OCI-LY3 (cell line): ENCODE results near the gene CMSS1.

ENCODE experiments used
- H2AFZ ChIP-seq: fragments of 200-600, 300-600 bp; shearing (Covaris generic); 2 replicates; pipeline ENCODE4 v1.6.0; 2014; ENCODE audit warnings: antibody characterized with exemption, low read depth, low read length
- H3K27ac ChIP-seq: fragments of 200-600, 300-600 bp; sonication (generic); 2 replicates; pipeline ENCODE4 v1.5.1; 2014; ENCODE audit warnings: mild to moderate bottlenecking, low read length, moderate library complexity, mixed read lengths
- H3K27me3 ChIP-seq: fragments of 200-600, 300-600 bp; sonication (generic); 2 replicates; pipeline ENCODE4 v1.6.1; 2014; ENCODE audit warnings: low read depth, low read length, mixed read lengths
- H3K36me3 ChIP-seq: fragments of 200-600, 300-600 bp; sonication (generic); replicated peaks from 2 replicates; pipeline ENCODE3; 2014; ENCODE audit warnings: low read depth, low read length, mixed read lengths
- H3K4me1 ChIP-seq: fragments of 300-600, 200-600 bp; sonication (generic); 2 replicates; pipeline ENCODE4 v1.6.1; 2014; ENCODE audit warnings: low read length, mixed read lengths
- H3K4me2 ChIP-seq: fragments of 200-600, 300-600 bp; sonication (generic); 2 replicates; pipeline ENCODE4 v1.6.1; 2014; ENCODE audit warnings: low read length, mixed read lengths
- H3K4me3 ChIP-seq: fragments of 300-600, 200-600 bp; sonication (generic); 2 replicates; pipeline ENCODE4 v1.5.1; 2014; ENCODE audit warnings: antibody characterized with exemption, mild to moderate bottlenecking, low read length, moderate library complexity
- H3K79me2 ChIP-seq: fragments of 300-600, 200-600 bp; shearing (Covaris generic); 2 replicates; pipeline ENCODE4 v1.6.1; 2014; ENCODE audit warnings: mild to moderate bottlenecking, low read length, mixed read lengths
- H3K9ac ChIP-seq: fragments of 300-600, 200-600 bp; shearing (Covaris generic); 2 replicates; pipeline ENCODE4 v1.6.0; 2014; ENCODE audit warnings: mild to moderate bottlenecking, low read length, moderate library complexity
- H3K9me3 ChIP-seq: fragments of 200-600, 300-600 bp; shearing (Covaris generic); 2 replicates; pipeline ENCODE4 v1.6.1; 2014; ENCODE audit warnings: low read length, mixed read lengths; ENCODE audit not compliant: insufficient read depth
- H4K20me1 ChIP-seq: fragments of 200-600, 300-600 bp; sonication (generic); 2 replicates; pipeline ENCODE4 v1.6.1; 2016; ENCODE audit warnings: low read length, mixed read lengths; ENCODE audit not compliant: insufficient read depth
- EZH2phosphoT487 ChIP-seq: fragments of 200-600 bp; shearing (Covaris generic); IDR thresholded peaks from 2 replicates; pipeline ENCODE4 v1.6.1; 2018; ENCODE audit warnings: antibody characterized with exemption, mixed run types, low read depth
- TF ChIP-seq, protein P1 (sequence below): fragments of 200-600, 300-600 bp; sonication (generic); IDR thresholded peaks from 2 replicates; pipeline ENCODE4 v1.5.1; 2014; ENCODE audit warnings: antibody characterized with exemption, low read length, low read depth

CMSS1 gene

DNA sequence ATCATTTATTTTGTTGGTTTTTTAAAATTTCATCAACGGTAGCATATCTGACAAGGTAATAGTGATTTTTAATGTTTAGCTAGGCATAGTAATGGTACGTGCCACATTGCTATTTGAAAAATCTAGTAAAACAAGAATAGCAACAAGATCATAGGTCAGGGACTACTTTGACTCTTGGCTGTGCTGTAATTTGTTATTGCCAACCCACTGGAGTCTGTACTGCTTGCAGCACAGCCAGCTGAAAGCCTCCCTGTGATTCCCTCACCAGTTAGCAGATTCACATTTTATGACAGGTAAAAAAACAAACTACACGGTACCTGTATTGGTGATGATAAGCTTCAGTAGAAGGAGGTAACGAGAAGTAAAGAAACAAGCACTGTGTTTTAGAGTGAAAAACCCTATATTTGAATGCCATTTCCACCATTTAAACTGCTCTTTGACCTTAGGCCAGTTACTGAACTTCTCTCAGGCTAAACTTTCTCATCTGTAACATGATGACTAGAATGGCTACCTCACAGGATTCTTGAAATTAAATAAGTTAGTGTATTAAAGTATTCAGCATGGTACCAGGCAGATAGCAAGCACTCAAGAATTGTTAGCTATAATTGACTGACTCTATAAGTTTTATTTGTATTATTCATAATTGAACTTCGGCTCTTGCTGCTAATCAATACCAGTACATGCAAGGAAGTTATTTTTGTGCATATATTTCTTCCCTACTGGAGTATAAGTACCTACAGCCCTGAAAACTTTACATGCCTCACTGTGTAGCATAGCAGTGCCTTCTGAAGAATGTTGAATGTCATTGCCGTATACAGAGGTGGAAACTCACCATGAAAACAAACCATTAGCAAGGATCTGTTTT is 280.5 kb downstream of the CMSS1 start:
- Histone ChIP-seq H3K4me1 (no peaks in the 10 kb centered on the region), H4K20me1 (no peaks in the 10 kb centered on the region), H3K4me2 (no peak overlapping the region), H3K27me3 (no peaks in the 10 kb centered on the region), H3K27ac (no peak overlapping the region), H3K9ac (no peak overlapping the region), H3K36me3 (no peaks in the 10 kb centered on the region), H3K4me3 (no peak overlapping the region), H2AFZ (no peak overlapping the region), H3K9me3 (no peaks in the 10 kb centered on the region), H3K79me2 (no peaks in the 10 kb centered on the region)
- TF ChIP-seq, protein P1, sequence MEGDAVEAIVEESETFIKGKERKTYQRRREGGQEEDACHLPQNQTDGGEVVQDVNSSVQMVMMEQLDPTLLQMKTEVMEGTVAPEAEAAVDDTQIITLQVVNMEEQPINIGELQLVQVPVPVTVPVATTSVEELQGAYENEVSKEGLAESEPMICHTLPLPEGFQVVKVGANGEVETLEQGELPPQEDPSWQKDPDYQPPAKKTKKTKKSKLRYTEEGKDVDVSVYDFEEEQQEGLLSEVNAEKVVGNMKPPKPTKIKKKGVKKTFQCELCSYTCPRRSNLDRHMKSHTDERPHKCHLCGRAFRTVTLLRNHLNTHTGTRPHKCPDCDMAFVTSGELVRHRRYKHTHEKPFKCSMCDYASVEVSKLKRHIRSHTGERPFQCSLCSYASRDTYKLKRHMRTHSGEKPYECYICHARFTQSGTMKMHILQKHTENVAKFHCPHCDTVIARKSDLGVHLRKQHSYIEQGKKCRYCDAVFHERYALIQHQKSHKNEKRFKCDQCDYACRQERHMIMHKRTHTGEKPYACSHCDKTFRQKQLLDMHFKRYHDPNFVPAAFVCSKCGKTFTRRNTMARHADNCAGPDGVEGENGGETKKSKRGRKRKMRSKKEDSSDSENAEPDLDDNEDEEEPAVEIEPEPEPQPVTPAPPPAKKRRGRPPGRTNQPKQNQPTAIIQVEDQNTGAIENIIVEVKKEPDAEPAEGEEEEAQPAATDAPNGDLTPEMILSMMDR = no peak
- TF ChIP-seq EZH2phosphoT487 = no peak

DNA sequence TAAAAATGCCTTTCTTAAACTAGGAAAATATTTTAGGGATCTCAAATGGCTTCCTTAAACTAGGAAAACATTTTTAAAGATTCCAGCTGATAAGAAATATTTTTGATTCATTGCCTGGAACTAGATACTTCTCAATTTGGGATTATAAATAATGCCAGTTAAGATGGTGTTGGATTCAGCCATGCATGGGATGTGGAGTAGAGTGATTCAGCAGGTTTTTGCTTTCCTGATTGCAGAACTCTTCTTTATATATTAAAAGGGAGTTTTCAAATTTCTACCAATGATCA is 281.1 kb downstream of the CMSS1 start:
- no peaks in the 10 kb centered on the region for H3K79me2 ChIP-seq
- H2AFZ ChIP-seq = no peak overlapping the region
- no peaks in the 10 kb centered on the region for H3K4me1 ChIP-seq
- no peak overlapping the region for H3K4me3 ChIP-seq
- H3K4me2 ChIP-seq = no peak overlapping the region
- TF ChIP-seq EZH2phosphoT487 = no peak
- TF ChIP-seq, protein P1 = no peak
- peaks cover 3% of the 10 kb centered on the region for H3K36me3 ChIP-seq
- H3K9ac ChIP-seq = no peak overlapping the region
- no peak overlapping the region for H3K27ac ChIP-seq
- no peaks in the 10 kb centered on the region for H3K27me3 ChIP-seq
- H4K20me1 ChIP-seq = no peaks in the 10 kb centered on the region
- H3K9me3 ChIP-seq = no peaks in the 10 kb centered on the region

DNA sequence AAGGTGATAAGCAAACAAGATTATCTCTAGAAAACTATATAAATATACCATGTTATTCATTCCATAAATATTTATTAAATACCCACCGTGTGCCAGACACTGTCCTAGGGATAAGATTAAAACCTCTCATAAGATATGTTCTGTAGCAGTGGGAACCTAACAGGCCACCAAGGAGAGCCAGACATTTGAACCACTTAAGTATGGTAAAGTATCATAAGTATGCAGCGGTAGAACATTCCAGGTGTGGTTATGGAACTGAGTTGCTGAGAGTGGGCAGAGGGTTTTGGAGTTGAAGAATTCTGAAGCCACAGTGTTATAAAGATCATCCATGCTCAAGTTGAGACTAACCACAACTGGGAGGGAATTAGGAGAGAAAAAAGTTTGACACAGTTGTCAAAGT is 282.0 kb downstream of the CMSS1 start:
- TF ChIP-seq EZH2phosphoT487 = no peak
- TF ChIP-seq, protein P1 = no peak
- Histone ChIP-seq H3K36me3 (peaks cover 3% of the 10 kb centered on the region), H3K4me2 (no peak overlapping the region), H3K9me3 (no peaks in the 10 kb centered on the region), H3K4me3 (no peak overlapping the region), H3K9ac (no peak overlapping the region), H3K27ac (no peak overlapping the region), H3K4me1 (peaks cover 8% of the 10 kb centered on the region), H3K79me2 (no peaks in the 10 kb centered on the region), H3K27me3 (no peaks in the 10 kb centered on the region), H4K20me1 (no peaks in the 10 kb centered on the region), H2AFZ (no peak overlapping the region)

DNA sequence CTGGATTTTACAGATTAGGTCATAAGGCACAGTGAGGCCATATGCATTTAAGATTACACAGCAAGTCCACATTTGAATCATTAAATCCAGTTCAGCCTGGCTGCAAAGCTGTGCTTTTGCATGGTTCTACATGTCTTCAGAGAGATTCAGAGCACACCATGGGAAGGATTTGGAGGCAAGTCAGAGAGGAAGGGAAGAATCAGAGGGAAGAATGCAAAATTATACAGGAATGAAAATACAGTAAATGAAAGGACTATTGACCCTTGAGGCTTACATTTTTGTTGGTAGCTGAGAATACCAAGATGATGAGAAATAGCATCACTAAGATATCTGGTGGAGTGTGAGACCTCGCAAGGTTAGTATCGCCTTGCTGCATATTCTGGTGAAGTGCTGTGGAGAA is 282.8 kb downstream of the CMSS1 start:
- H4K20me1 ChIP-seq = no peaks in the 10 kb centered on the region
- H3K4me3 ChIP-seq = no peak overlapping the region
- H3K36me3 ChIP-seq = peaks cover 3% of the 10 kb centered on the region
- no peaks in the 10 kb centered on the region for H3K9me3 ChIP-seq
- H3K4me1 ChIP-seq = peaks cover 16% of the 10 kb centered on the region
- no peak overlapping the region for H3K27ac ChIP-seq
- TF ChIP-seq, protein P1 = no peak
- no peak for TF ChIP-seq EZH2phosphoT487
- no peak overlapping the region for H3K9ac ChIP-seq
- H3K79me2 ChIP-seq = no peaks in the 10 kb centered on the region
- no peak overlapping the region for H3K4me2 ChIP-seq
- H2AFZ ChIP-seq = no peak overlapping the region
- no peaks in the 10 kb centered on the region for H3K27me3 ChIP-seq
